Activated T-helper 1 cell treated with anti-CD3 and anti-CD28 coated beads, Interleukin-12 subunit alpha, Interleukin-12 subunit beta, Interleukin-2, Interleukin-4 antibody, amounts not matched to agents 30 ng/mL and 10 ng/mL and 1 ng/mL, durations not matched to agents 14 hours and 24 hours and 36 hours (primary cell): ENCODE results near the gene SYCP2. TPM values are rescaled to one million over a fixed set of nuclear protein-coding genes. Genes with fewer than 3 reads are reported as not detected.

Experiments
- DNase-seq: peaks from one replicate; pipeline ENCODE4 v3.0.0; 2021; ENCODE audit warnings: low spot score
- H3K27ac Mint-ChIP-seq: one replicate; pipeline ENCODE4 v1.8.0; 2021; ENCODE audit warnings: mild to moderate bottlenecking, mixed read lengths
- H3K27me3 Mint-ChIP-seq: one replicate; pipeline ENCODE4 v1.8.0; 2022; ENCODE audit warnings: mild to moderate bottlenecking, moderate library complexity, mixed read lengths; ENCODE audit not compliant: insufficient read depth
- H3K36me3 Mint-ChIP-seq: one replicate; pipeline ENCODE4 v1.8.0; 2021; ENCODE audit warnings: low read depth, mixed read lengths
- H3K4me1 Mint-ChIP-seq: one replicate; pipeline ENCODE4 v1.8.0; 2021; ENCODE audit warnings: low read depth, mixed read lengths
- H3K4me3 Mint-ChIP-seq: one replicate; pipeline ENCODE4 v1.8.0; 2021; ENCODE audit warnings: mild to moderate bottlenecking, moderate library complexity, mixed read lengths
- H3K9me3 Mint-ChIP-seq: one replicate; pipeline ENCODE4 v1.8.0; 2021; ENCODE audit warnings: mixed read lengths
- intact Hi-C: fragments of 100-400 bp; cut with micrococcal nuclease; formaldehyde crosslinking; loops from one replicate; pipeline ENCODE4 v1.15.1; 2024
- total RNA-seq: library from RNA; stranded (reverse); gene quantifications from 2 replicates; pipeline ENCODE4 v1.2.3, GENCODE V29; 2022

SYCP2 gene
- total RNA-seq, 1 donor from 2014 or later, result 5.1 TPM

DNA sequence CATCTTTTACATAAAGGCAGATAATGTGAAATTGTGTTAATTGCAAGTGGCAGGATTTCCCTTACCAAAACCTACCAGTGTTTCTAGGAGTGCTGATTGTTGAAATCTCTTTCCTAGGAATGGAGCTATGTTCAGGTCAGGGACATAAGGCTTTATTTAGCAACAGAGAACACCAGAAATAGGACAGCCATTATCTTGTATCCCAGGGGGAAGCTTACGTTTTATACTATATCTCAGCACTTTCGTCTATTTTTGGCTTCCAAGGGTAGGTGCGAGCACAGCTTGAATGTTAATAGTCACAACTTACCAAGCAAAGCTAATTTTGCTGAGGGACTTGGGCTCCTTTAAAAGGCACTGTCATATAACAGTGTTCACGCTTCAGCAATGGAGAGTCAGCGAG lies 94.0 kb downstream of the SYCP2 start:
- intact Hi-C loops, result no loop called here
- H3K27ac Mint-ChIP-seq, result no peak overlapping the region
- H3K27me3 Mint-ChIP-seq, result peaks cover 24% of the 10 kb centered on the region
- H3K36me3 Mint-ChIP-seq, result no peaks in the 10 kb centered on the region
- H3K4me3 Mint-ChIP-seq, result no peak overlapping the region
- H3K4me1 Mint-ChIP-seq, result no peaks in the 10 kb centered on the region
- DNase-seq, result no peak
- H3K9me3 Mint-ChIP-seq, result no peaks in the 10 kb centered on the region

DNA sequence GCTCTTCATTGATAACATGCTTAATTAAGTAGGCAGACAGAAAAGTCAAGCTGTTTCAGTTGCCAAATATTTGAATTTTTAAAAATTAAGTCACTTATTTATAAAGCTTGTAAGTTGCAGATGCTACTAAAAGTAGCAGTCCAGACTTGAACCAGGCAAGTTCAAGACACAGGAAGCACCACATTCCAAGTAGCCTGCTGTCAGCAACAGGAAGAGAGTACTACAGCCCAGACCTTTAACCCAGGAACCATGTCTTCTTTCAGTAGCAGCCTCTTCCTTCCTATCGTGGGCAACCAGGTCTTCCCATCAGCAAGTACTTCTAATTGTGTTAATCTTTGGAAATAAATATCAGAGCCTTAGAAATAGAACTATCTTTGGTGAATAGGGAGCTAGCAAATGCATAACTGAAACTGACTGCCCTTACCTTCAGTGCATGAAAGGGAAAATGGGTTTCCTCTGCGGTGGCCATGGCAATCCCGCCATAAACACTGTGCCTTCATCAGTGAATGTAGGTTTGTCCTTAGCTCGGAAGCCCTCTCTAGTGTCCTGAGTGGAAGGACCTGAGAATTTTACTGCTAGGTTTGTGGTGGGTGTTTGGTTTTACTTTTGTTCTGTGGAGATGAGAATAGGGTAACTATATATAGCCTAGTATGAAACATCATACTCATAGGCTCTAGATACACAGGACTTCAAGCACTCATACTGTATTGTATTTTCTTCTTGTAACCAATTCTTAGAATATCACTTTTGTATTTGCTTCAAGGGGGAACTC lies 95.6 kb downstream of the SYCP2 start:
- intact Hi-C loops, result no loop called here
- peaks cover 21% of the 10 kb centered on the region for H3K27me3 Mint-ChIP-seq
- no peak overlapping the region for H3K27ac Mint-ChIP-seq
- H3K36me3 Mint-ChIP-seq, result no peaks in the 10 kb centered on the region
- H3K9me3 Mint-ChIP-seq, result no peaks in the 10 kb centered on the region
- no peaks in the 10 kb centered on the region for H3K4me1 Mint-ChIP-seq
- no peak overlapping the region for H3K4me3 Mint-ChIP-seq
- no peak for DNase-seq

- intact Hi-C loops, result no loop called here
- DNase-seq, result no peak
These were observed 96.7 kb downstream of the SYCP2 start for GRCh38 chr20:59836767-59837166.

GRCh38 chr20:59835448-59836395 lies 97.7 kb downstream of the SYCP2 start:
- Mint-ChIP-seq H3K27ac (no peak overlapping the region), H3K9me3 (no peaks in the 10 kb centered on the region), H3K4me1 (no peaks in the 10 kb centered on the region), H3K36me3 (no peaks in the 10 kb centered on the region), H3K27me3 (peaks cover 19% of the 10 kb centered on the region), H3K4me3 (no peak overlapping the region)
- no peak for DNase-seq
- intact Hi-C loops, result no loop called here

More at GRCh38 chr20:59836767-59837166, 96.7 kb downstream of the SYCP2 start:
- H3K4me3 Mint-ChIP-seq, result no peak overlapping the region
- H3K36me3 Mint-ChIP-seq, result no peaks in the 10 kb centered on the region
- H3K9me3 Mint-ChIP-seq, result no peaks in the 10 kb centered on the region
- no peak overlapping the region for H3K27ac Mint-ChIP-seq
- peaks cover 21% of the 10 kb centered on the region for H3K27me3 Mint-ChIP-seq
- H3K4me1 Mint-ChIP-seq, result no peaks in the 10 kb centered on the region

DNA sequence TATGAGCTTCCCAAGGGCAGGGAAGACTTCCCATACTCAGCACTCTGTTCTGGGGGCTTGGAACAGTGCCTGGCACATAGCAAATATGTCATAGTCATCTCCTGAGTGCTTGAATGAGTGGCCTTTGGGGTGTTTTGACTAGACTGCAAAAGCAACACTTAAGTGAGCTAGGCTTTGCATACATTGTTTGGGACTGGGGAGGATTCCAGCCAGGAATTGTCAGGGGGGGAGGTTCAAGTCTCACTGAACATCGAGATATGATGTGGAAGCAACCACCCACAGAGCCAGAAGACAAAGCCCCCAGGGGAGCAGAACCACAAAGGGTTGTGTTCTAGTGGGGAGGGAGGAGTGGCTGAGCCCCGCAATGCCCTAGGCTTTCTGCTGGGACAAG lies 98.4 kb downstream of the SYCP2 start:
- Mint-ChIP-seq H3K4me1 (no peaks in the 10 kb centered on the region), H3K27ac (no peak overlapping the region), H3K27me3 (peaks cover 19% of the 10 kb centered on the region), H3K9me3 (no peaks in the 10 kb centered on the region), H3K4me3 (no peak overlapping the region), H3K36me3 (no peaks in the 10 kb centered on the region)
- intact Hi-C loops, result no loop called here
- no peak for DNase-seq

DNA sequence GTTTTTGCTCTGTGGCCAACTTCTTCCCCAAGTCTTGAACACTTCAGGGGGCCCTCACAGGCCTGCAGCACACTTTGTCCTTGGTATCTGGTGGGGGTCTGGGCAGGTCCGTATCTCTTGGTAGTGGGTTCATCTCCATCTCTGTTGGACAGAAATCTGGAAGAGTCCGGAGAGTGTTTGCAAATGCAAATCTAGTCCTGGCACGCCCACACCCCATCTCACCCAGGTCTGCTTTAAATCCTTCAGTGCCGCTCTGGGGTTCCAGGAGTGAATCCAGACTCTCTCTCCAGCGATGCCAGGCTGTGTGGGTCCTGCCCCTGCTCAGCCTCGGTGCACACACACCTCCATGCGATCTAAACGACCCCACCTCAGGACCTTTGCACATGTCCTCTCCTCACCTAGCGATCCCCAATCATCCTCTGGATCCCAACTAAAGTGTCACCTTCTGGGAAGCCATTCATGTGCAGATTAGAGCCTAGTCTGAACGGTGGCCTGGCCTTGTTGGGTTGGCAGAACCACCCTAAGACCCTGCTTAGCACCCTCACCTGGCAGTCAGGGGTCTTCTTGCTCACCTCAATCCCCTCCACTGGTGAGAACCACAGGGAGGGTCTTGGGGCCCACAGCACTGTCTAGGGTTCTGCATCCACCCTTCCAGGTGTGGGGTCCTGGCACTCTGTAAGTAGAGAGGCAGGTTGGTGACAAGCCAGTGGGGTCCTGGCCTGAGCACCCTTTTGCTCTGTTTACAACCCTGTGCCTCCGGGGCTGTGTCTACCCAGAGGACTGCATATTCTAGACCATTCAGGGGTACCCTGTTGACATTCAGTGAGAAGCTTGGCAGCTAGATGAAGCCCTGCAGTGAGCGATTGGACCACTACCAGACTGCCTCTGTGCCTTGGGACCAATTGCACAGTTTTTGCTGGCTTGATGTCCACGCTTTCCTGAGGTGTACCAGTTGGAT lies 100.8 kb downstream of the SYCP2 start:
- Mint-ChIP-seq H3K9me3 (no peaks in the 10 kb centered on the region), H3K4me1 (no peaks in the 10 kb centered on the region), H3K4me3 (no peak overlapping the region), H3K27ac (no peak overlapping the region), H3K36me3 (no peaks in the 10 kb centered on the region), H3K27me3 (peaks cover 12% of the 10 kb centered on the region)
- DNase-seq, result no peak
- intact Hi-C loops, result no loop called here

GRCh38 chr20:59831916-59832270 lies 101.5 kb downstream of the SYCP2 start:
- Mint-ChIP-seq H3K36me3 (no peaks in the 10 kb centered on the region), H3K4me3 (no peak overlapping the region), H3K9me3 (no peaks in the 10 kb centered on the region), H3K27ac (no peak overlapping the region), H3K4me1 (no peaks in the 10 kb centered on the region), H3K27me3 (peaks cover 8% of the 10 kb centered on the region)
- intact Hi-C loops, result no loop called here
- DNase-seq, result no peak

DNA sequence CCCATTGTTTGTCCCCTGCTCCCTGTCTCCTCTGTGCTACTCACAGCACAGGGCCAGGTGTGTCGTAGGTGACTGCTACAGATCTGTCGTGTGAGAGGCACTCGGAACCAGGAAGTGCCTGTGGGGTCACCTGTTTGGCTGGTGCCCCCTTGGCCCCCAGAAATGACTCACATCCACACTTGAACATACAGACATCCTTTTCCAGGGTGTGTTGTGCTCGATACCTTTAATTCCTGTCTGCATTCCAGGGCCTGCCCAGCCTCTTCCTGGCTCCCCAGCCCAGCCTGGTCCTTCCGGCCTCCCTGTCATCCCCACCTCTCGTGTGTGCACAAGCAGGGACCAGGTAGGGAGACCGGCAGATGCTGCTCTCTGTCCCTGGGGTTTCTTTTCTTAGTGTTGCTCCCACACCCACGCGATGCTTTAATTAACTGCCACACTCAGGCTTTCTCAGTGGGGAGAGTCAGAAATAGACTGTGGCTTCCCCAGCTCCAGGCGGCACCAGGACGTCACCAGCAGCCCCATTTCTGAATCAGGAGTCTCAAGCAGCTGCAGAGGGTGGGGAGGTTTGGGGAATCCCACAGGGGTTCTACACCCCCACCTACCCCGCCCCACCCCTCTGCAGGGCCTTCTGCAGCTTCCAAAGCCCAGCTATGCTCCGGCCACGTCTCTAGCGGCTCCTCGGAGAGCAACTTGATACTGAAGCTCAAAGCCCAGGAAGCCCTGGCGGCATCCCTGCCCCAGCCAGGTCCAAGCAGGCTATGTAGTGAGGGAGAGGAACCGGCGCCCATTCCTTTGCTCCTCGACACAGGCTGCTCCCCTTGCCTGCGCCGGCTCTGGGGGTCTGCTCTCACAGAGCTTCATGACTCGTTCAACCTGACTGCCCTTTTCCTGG lies 102.2 kb downstream of the SYCP2 start:
- intact Hi-C loops, result no loop called here
- Mint-ChIP-seq H3K4me1 (no peaks in the 10 kb centered on the region), H3K27ac (no peak overlapping the region), H3K9me3 (no peaks in the 10 kb centered on the region), H3K4me3 (no peak overlapping the region), H3K27me3 (peaks cover 3% of the 10 kb centered on the region), H3K36me3 (no peaks in the 10 kb centered on the region)
- no peak for DNase-seq

GRCh38 chr20:59830665-59831023 lies 102.8 kb downstream of the SYCP2 start:
- Mint-ChIP-seq H3K27me3 (no peaks in the 10 kb centered on the region), H3K36me3 (no peaks in the 10 kb centered on the region), H3K9me3 (no peaks in the 10 kb centered on the region), H3K4me1 (no peaks in the 10 kb centered on the region), H3K4me3 (no peak overlapping the region), H3K27ac (no peak overlapping the region)
- DNase-seq, result no peak
- intact Hi-C loops, result no loop called here

GRCh38 chr20:59829786-59830664 lies 103.4 kb downstream of the SYCP2 start:
- H3K36me3 Mint-ChIP-seq, result no peaks in the 10 kb centered on the region
- no peak for DNase-seq
- no peak overlapping the region for H3K4me3 Mint-ChIP-seq
- no peaks in the 10 kb centered on the region for H3K4me1 Mint-ChIP-seq
- no peaks in the 10 kb centered on the region for H3K27me3 Mint-ChIP-seq
- no peaks in the 10 kb centered on the region for H3K9me3 Mint-ChIP-seq
- intact Hi-C loops, result no loop called here
- no peak overlapping the region for H3K27ac Mint-ChIP-seq

GRCh38 chr20:59829054-59829785 lies 104.2 kb downstream of the SYCP2 start:
- Mint-ChIP-seq H3K9me3 (no peaks in the 10 kb centered on the region), H3K4me3 (no peak overlapping the region), H3K4me1 (no peaks in the 10 kb centered on the region), H3K36me3 (no peaks in the 10 kb centered on the region), H3K27ac (no peak overlapping the region), H3K27me3 (no peaks in the 10 kb centered on the region)
- intact Hi-C loops, result no loop called here
- no peak for DNase-seq
